ENCODE results near the gene NCS1.
"Not testable (repeated sequence)": the region's sequence is repeated elsewhere in the genome, so short reads cannot be mapped to it uniquely, and the experiment has no call there.

NCS1 gene

DNA sequence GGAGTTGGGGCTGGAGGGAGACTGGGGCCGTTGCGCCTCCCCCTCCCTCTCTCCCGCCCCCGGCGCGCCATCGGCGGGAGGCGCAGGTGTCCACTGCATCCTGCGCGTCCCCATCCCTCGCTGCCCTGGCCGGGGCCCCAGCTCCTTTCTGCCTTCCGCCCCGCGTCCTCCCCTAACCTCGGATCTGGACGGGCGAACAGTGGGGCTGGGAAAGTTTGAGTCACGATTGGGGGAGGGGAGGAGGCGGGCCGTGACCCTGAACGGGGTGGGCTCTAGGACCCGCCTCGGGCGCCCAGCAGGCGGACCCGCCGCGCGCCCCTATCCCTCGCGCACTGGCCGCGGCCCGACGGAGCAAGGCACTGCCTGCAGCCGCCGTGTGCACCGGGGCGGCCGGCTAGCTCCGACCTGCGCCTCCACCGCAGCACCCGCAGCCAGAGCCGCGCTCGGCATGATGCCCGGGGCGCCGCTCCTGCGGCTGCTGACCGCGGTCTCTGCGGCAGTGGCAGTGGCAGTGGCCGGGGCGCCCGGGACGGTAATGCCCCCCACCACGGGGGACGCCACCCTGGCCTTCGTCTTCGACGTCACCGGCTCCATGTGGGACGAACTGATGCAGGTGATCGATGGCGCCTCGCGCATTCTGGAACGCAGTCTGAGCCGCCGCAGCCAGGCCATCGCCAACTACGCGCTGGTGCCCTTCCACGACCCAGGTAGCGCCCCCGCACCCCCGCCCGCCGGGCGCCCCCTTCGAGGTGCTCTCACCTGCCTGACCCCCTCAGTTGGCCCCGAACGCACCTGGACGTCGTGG, 93.4 kb downstream of the NCS1 start, which contains the start of gene HMCN2:
TSS of gene HMCN2 (plus strand) at position 330 of the 805 bp plus-strand sequence. CDS start at position 449, 119 bp downstream.
- DNase-seq: no peak

DNA sequence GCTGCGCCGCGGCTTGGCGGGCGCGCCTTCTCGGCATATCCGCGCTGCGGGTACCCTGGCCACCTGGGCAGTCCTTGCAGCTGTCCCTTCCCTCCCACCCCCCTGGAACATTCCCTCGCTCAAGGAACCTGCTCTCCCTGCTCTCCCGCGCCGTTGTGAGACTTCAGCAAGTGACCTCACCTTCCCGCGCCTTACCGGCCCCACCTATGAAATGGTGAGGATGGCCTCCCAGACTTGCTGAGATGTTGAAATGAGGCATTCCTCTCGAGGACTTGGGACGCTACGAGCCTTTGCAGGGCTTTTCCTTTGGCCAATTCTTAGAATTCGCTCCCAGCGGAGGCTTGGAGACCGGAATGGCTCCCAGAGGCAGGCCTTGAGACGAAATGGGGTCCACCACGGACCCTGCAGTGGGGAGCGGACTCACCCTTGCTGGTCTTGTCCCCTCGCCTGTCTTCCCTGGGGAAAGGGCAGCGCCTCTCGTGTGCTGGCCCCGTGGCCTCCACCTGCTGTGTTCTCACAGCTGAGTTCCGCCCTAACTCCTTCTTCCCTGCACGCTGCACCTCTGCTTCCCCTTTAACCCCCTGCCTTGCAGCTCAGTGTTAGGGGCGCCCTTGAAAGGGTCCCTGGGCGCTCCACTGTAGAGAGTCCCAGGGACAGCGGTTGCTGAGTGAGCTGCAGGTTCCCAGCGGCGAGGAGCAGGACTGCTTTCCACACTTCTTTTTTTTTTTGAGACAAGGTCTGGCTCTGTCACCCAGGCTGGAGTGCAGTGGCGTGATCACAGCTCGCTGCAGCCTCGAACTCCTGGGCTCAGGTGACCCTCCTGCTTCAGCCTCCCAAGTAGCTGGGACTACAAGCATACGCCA, 94.3 kb downstream of the NCS1 start:
- no peak for DNase-seq

DNA sequence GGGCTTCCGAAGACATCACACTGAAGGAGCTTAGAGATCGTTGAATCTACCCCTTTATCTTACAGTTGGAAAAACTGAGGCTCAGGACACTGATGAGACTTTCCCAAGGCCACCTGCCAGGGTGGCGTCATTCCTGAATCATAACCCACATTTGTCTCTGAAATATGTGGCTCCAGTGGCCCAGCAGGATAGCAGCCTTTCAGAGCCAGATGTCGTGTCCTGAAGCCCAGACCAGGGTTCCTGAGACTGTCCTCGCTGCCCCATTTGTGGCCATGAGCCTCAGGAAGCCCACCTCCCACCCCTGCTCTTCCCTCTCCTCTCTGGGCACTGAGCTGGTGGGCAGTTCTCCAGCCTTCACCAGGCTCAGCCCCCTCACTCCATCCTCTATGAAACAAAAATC, 95.7 kb downstream of the NCS1 start:
- DNase-seq: no peak

DNA sequence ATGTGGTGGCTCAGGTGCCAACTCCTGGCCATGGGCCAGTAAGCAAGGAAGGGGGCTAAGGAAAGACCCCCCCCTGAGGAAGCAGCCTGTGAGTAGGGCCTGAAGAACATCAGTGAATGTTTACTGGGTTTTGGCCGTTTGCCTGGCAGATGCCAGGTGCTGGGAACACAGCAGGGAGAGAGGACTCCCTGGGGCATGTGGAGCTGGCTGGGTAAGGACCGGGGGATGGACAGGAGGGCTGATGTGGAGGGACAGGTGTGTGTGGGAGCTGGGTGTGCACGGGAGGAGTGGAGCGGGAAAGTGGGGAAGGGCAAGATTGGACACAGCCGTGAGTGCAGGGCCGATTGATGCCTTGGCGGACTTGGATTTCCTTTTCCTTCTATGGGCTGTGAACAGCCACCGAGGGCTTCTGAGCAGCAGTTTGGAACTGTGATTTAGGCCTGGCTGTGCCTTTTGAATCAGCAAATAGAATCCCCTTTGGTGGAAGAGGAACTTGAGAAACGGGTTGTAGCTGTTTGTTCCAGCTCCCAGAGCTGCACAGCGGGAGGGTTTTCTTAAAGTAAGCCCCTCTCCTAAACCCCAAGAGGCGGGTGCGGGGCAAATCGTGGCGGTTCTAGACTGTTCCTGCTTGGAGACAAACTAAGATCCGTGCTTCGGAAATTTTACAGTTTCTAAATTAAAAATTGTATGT, 96.5 kb downstream of the NCS1 start:
- no peak for DNase-seq

DNA sequence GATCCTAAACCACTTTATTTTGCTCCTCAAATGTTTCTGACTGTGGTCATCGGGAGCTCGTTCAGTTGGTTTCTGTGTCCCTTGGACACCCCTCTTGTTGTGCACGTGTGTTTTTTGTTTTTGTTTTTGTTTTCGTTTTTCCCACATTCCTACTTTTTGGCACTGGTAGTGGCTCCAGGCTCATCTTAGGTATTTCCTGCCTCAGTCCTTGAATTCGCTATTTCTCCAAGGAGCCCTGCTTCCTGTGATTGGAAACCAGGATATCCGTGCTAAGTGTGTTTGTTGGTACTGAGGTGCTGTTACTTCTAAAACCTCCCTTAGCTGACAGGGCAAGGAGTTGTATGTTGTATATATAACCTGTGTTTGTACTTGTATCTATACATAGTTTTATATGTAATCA, 99.3 kb downstream of the NCS1 start:
- DNase-seq: no peak

DNA sequence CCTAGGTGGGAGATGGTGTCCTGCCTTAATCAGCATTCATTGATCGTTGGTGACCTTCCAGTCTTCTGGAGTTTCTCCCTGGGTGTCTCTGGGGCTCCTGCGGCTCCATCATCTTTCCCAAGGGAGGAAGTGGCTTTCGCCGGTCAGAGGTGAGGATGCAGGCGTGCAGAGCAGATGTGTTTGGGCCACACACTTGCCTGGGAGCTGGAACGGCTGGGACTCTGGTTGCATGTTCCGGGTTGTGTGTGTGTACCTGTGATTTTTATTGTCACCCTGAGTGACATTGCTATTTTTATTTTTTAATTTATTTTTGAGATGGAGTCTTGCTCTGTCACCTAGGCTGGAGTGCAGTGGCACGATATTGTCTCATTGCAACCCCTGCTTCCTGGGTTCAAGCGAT, 103.0 kb downstream of the NCS1 start:
- no peak for DNase-seq

DNA sequence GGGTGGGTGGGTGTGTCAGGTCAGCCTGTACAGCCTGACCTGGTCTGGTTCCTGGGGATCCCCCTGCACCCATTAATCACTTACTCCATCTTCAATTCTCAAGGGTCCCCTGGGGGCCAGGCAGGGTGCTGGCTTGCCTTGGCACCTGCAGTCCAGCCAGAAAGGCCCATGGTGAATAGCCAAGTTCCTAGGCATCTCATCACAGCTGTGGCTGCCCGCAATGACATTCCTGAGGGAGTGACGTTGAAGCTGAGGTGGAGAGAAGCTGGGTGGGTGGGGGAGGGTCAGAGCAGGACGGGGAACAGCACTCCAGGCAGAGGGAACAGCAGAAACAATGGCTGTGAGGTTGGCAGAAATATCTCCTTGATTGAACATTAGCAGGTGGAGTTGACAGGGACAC, 103.9 kb downstream of the NCS1 start:
- DNase-seq: no peak

DNA sequence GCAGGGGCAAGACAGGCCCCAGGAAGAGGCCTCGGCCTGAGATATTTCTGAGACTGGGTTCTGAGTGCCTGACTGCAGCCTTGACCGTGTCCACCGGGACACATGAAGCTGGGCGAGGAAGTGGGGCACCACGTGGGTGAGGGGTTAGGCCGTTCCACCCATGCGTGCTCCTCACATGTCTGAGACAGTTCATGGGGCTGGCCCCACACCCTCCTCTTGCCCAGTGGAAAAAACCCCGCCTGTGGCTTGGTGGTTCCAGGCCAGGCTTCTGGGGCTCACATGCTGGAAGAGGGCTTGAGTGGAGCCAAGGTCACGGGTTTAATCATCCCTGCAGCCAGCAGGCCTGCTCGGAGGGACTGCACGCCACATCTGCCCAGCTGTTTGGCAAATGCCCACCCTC, 104.8 kb downstream of the NCS1 start:
- DNase-seq: no peak

DNA sequence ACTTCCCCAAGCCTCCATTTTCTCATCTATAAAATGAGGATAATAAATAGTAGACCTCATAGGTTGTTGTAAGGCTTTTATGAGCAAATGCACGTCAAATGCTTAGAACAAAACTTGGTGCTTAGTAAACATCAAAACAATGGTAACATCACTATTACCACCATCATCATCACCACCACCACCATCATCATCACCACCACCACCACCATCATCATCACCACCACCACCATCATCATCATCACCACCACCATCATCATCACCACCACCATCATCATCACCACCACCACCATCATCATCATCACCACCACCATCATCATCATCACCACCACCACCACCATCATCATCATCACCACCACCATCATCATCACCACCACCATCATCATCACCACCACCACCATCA, 105.3 kb downstream of the NCS1 start:
- DNase-seq: not testable (repeated sequence)

DNA sequence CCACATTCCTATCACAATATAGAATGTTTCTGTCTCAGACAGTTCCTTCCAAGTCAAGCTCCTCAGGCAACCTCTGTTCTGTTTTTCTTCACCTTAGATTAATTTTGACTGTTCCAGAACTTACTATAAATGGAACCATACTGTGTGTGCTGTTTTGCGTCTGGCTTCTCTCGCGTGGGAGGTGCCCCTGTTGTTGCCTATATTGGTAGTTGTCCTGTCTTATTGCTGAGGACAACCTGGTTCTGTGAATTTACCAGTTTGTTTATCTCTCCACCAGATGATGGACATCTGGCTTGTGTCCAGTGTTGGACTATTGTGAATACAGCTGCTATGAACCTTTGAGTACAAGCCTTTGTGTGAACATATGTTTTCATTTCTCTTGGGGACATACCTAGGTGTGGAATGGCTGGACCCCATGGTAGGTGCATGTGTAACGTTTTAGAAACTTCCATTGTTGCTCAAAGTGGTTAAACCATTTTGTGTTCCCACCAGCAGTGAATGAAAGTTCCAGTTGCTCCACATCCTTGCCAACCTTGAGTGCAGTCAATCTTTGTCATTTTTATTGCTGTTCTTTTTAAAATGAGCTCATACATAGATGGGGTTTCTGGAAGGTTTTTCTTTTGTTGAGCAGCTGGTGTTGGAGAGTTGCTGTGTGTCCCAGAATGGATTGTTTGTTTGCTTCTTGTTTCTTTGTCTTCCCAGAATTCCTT, 111.5 kb downstream of the NCS1 start:
- DNase-seq: no peak

DNA sequence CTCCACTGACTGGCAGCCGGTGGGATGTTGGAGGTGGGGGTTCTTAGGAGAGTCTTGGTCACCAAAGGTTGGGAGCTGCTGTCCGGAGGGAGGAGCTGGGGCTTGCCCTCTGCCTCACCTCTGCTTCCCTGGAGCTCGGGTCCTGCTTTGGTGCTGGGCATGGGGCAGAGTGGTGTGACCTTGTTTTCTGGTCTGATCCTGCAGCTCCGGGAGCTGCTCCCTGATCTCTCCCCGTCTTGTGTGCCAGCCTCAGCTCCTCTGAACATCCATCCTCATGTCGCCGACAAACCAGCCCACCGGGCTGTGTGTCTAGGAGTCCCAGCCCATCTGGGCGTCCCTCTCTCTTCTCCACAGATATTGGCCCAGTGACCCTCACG, 112.0 kb downstream of the NCS1 start:
- no peak for DNase-seq

DNA sequence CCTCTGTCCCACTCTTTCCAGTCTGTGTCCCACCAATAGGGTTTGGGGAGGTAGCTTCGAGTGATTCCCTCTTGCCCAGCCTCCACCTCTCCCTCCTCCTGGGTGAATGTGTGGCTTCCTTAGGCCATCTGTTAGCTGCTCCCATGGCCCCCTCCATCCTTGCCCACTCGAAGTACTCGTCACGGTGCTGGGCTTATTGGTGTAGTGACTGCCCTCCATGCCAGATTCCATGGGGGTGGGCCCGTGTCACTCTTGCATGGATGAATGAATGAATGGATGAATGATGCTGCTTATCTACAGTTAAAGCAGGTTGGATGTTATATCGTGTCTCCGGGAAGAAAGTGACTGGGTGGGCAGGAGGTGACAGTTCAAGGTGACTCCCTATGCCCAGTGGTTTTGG, 112.5 kb downstream of the NCS1 start:
- no peak for DNase-seq

DNA sequence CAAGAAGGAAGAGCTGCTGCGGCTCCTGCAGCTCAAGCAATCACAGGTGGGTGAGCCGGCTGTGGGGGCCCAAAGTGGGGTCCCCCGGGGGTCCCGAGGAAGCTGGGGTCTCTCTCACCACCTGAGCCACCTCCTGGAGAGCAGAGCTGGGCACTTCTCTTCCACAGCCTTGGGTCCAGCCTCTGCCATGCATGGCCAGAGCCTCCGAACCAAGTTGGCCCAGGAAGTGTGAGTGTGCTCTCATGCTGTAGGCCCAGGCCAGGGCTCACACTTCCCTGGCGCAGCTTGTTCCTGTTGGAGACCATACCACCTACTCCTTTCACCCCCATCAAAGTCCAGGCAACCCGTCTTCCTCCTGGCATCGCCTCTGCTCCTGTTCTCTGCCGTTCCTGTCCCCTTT, 113.1 kb downstream of the NCS1 start:
- no peak for DNase-seq

DNA sequence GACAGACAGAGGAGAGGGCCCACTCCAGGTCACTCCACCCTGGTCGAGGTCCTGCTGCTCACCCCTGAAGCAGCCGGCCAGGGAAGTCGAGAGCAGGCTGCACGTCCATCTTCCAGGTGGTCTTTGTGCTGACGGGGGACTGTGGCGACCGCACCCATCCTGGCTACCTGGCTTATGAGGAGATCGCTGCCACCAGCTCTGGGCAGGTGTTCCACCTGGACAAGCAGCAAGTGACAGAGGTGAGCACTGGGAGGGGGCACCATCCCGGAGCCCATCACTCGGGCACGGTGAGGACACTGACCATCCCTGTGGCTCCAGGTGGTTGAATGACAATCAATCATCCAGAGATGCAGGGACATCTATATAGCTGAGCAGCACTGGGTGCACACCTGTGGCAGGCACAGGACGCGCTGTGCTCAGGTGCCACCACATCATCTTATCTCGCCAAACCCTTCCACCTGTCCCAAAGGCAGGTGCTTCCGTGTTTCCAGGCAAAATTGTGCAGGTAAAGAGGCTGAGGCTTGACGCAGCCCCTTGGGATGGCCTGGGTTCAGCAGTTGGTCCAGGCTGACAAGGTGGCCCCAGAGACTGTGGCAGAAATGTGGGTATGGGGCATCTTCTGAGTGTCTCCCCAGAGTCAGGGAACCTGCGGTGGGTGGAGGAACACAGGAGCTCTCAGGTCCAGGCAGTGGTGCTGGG, 114.0 kb downstream of the NCS1 start:
- DNase-seq: no peak

Measured in stimulated activated CD4-positive, alpha-beta T cell treated with anti-CD3 and anti-CD28 coated beads, Interleukin-12 subunit alpha, Interleukin-12 subunit beta, amount 100 ng/mL, for 4 hours (primary cell).